Fibroblast of upper back skin (primary cell): ENCODE results near the gene PCDHGA1.

Source experiments
- DNase-seq: peaks from one replicate; pipeline ENCODE4 v3.0.0-alpha.2; 2013

The PCDHGA1 gene

DNA sequence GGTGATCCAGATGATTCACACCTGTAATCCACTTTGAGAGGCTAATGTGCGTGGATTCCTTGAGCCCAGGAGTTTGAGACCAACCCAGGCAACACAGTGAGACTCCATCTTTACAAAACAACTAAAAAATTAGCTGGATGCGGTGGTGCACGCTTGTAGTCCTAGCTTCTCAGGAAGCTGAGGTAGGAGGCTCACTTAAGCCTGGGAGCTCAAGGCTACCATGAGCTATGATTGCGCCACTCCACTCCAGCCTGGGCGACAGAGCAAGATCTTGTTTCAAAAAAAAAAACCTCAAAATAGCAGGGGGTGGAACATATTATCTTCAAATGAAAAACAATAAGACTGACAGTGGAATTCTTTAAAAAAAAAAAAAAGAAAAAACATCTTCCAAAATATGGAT lies 217.6 kb downstream of the PCDHGA1 start:
- no peak for DNase-seq

DNA sequence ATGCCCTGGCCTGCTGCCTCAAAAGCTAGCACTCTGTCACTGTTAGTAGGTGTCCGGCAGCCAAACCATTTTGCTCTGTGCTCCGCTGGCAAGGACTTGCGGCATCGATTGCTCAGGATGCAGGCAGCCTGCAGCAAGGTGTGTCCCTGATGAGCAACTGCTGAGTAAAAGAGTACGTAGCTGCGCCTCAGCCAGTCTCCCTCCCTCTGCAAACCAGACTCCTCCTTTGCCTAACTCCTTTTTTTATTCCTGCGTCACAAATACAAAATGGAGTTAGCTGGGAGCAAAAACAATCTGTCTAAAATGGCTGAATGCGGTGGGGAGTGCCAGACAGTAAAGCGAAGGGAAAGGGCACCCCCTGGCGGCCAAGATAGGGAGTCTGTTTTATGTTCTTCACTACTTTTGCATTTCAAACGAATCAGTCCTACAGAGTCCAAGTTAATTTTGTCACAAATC lies 227.4 kb downstream of the PCDHGA1 start:
- peak; percentile 99 for DNase-seq

DNA sequence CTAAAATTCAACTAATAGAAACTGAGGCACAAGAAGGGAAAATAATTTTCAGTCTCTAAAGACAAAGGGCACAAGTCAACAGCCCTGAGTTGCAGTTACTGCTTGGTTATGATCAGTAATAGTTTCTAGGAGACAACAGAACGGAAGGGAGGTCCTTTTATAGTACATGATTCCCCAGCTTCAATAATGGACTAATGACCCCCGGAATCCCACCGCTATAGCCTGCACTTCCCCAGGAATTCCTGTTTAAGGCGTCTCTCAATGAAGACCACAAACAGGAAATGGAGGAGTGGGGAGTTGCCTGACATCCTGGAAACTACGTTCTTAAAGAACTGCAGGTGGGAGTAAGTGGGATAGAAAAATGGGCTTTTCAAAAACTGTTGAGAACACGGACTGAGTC lies 227.8 kb downstream of the PCDHGA1 start:
- DNase-seq: peak; percentile 14

DNA sequence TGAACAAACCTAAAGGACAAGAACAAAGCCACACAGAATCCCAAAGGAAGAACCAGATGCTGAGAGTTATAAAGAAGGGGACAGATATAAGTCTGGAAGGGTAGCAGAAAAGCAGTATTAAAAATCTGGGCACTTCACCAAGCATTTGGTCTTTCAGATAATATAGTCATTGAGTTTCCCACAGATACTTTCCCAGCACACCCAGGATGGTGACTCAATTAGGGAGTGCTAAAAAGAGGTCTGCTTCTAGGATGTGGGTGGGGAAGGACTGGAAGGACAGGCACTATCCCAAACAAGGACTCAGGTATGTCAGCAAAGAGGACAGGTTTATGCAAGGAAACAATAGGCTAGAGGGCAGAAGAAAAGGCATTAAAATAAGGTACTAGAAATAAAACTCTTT lies 229.1 kb downstream of the PCDHGA1 start:
- DNase-seq: peak; percentile 54

DNA sequence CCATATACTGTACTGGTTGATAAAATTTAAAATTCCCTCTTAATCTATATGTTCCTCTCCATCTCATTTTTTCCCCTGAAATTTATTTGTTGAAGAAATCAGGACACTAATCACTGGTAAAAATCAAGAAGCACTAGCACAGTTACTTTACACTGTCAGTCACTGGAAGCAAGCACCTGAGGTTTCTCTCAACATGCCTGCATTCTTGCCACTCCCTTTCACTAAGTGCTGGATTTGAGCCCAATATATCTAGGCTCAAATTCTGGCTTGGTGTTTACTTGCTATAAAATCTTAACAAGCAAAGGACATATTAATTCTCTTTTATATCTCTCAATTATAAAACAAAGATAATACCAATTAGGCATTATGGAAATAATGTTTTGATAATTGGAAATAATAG lies 229.8 kb downstream of the PCDHGA1 start:
- DNase-seq: peak; percentile 32

DNA sequence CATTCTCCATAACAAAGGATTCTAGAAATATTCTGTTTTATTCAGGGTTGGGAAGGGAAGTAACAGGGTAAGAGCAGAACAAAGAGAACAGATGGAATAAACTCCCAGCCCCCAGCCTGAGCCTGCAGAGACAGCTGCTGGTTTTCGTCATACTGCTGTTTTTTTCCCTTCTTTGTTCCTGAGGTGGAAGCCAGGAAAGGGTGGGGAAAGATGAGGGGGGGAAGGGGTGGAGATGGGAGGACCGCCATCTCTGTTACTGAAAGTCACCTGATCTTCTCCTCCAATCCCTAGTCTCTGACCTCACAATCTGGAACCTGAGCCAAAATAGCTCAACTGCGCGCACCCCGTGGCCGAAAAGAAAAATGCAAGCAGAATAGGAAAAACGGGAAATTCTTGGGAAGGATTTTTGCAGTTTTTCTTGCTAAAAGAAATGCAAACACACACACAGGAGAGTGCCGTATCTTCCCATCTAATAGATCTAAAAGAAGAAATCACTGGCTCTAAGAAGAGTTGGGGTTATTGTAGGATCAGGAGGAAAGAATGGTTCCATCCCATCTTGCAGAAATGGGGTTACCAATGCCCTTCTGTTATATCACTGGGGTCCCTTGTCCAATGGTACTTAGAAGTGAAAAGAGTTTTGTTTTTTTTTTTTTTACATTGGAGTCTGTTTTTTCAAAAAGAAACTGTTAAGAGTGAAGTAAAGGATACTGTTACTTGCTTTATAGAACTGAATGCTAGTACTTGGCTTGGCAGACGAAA lies 230.6 kb downstream of the PCDHGA1 start:
- DNase-seq: peak; percentile 99
